OCI-M1 (cell line): ENCODE data around the gene PCDHGA9.
"Not testable (repeated sequence)": the region's sequence is repeated elsewhere in the genome, so short reads cannot be mapped to it uniquely, and the experiment has no call there.

Experiments
- DNase-seq: peaks from one replicate; lab custom pipeline; 2025; lab: John Stamatoyannopoulos, UW

The PCDHGA9 gene

DNA sequence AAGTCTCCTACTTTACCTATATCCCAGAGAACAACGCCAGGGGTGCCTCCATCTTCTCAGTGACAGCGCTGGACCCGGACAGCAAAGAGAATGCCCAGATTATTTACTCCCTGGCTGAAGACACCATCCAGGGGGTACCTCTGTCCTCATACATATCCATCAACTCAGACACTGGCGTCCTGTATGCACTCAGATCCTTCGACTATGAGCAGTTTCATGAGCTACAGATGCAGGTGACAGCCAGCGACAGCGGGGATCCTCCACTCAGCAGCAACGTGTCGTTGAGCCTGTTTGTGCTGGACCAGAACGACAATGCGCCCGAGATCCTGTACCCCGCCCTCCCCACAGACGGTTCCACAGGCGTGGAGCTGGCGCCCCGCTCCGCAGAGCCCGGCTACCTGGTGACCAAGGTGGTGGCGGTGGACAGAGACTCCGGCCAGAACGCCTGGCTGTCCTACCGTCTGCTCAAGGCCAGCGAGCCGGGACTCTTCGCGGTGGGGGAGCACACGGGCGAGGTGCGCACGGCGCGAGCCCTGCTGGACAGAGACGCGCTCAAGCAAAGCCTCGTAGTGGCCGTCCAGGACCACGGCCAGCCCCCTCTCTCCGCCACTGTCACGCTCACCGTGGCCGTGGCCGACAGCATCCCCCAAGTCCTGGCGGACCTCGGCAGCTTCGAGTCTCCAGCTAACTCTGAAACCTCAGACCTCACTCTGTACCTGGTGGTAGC lies 12.1 kb downstream of the PCDHGA9 start:
- DNase-seq: not testable (repeated sequence)

DNA sequence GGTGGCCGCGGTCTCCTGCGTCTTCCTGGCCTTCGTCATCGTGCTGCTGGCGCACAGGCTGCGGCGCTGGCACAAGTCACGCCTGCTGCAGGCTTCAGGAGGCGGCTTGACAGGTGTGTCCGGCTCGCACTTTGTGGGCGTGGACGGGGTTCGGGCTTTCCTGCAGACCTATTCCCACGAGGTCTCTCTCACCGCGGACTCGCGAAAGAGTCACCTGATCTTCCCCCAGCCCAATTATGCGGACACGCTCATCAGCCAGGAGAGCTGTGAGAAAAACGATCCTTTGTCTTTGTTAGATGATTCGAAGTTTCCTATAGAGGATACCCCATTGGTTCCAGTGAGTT lies 12.7 kb downstream of the PCDHGA9 start:
- DNase-seq: not testable (repeated sequence)

DNA sequence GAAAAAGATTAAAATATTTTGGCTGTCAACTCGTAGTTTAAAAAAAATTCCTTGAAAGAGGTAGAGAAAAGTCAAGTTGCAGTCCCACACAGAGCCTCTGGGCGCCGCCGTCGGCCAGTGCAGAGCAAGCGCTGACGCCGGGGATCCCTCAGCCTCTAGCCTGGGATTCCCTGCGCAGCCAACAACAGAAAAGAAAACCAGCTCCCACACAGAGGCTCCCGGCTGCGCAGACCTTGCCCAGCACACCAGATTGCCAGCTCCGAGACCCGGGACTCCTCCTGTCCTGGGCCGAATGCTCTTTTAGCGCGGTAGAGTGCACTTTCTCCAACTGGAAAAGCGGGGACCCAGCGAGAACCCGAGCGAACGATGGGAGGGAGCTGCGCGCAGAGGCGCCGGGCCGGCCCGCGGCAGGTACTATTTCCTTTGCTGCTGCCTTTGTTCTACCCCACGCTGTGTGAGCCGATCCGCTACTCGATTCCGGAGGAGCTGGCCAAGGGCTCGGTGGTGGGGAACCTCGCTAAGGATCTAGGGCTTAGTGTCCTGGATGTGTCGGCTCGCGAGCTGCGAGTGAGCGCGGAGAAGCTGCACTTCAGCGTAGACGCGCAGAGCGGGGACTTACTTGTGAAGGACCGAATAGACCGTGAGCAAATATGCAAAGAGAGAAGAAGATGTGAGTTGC lies 15.1 kb downstream of the PCDHGA9 start, which contains the start of gene PCDHGB7:
Gene PCDHGB7 (plus strand): TSS at position 184 of the 679 bp plus-strand sequence. CDS start 183 bp downstream, at position 367.
- DNase-seq: peak; percentile 31

DNA sequence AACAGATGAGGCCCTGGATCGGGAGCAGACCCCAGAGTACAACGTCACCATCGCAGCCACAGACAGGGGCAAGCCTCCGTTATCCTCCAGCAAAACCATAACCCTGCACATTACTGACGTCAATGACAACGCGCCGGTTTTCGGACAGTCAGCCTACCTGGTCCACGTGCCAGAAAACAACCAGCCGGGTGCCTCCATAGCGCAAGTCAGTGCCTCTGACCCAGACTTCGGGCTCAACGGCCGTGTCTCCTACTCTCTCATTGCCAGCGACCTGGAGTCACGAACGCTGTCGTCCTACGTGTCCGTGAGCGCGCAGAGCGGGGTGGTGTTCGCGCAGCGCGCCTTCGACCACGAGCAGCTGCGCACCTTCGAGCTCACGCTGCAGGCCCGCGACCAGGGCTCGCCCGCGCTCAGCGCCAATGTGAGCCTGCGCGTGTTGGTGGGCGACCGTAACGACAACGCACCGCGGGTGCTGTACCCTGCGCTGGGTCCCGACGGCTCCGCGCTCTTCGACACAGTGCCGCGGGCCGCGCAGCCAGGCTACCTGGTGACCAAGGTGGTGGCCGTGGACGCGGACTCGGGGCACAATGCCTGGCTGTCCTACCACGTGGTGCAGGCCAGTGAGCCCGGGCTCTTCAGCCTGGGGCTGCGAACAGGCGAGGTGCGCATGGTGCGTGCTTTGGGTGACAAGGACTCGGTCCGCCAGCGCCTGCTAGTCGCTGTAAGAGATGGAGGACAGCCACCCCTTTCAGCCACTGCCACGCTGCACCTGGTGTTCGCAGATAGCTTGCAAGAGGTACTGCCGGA lies 16.7 kb downstream of the PCDHGA9 start:
- DNase-seq: no peak

DNA sequence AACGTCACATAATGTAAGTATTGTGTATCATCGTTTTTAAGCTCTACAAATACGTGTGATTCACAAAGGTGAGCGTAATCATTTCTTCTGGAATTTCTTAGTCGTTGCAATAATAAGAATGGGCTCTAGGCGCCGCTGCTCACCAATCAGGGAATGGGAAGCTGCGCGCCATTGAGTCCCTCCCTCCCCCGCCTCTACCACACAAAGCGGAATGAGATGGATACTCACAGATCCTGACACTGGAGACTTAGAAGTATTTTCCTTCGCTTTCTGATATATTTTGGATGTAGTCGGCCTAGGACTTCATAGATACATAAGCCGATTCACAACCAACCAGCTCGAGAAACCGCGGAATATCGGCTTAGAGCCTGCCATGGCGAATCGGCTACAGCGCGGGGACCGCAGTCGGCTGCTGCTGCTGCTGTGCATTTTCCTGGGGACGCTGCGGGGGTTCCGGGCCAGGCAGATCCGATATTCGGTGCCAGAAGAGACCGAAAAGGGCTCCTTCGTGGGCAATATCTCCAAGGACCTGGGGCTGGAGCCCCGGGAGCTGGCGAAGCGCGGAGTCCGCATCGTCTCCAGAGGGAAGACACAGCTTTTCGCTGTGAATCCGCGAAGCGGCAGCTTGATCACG lies 18.4 kb downstream of the PCDHGA9 start, which contains the start of gene PCDHGA11:
Gene PCDHGA11 (plus strand): TSS at position 197 of the 634 bp plus-strand sequence. CDS start 177 bp downstream, at position 374.
- DNase-seq: peak; percentile 73

DNA sequence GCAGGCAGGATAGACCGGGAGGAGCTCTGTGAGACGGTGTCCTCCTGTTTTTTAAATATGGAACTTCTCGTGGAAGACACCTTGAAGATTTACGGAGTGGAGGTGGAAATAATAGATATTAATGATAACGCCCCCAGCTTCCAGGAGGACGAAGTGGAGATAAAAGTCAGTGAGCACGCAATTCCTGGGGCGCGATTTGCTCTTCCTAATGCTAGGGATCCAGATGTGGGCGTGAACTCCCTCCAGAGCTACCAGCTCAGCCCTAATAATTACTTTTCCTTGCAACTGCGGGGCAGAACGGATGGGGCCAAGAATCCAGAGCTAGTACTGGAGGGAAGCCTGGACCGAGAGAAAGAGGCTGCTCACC lies 18.9 kb downstream of the PCDHGA9 start:
- DNase-seq: no peak

DNA sequence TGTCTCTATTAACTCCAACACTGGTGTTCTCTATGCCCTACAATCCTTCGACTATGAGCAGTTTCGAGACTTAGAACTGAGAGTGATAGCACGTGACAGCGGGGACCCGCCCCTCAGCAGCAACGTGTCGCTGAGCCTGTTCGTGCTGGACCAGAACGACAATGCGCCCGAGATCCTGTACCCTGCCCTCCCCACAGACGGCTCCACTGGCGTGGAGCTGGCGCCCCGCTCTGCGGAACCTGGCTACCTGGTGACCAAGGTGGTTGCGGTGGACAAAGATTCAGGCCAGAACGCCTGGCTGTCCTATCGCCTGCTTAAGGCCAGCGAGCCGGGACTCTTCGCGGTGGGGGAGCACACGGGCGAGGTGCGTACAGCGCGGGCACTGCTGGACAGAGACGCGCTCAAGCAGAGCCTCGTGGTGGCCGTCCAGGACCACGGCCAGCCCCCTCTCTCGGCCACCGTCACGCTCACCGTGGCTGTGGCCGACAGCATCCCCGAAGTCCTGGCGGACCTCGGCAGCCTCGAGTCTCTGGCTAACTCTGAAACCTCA lies 20.2 kb downstream of the PCDHGA9 start:
- no peak for DNase-seq

DNA sequence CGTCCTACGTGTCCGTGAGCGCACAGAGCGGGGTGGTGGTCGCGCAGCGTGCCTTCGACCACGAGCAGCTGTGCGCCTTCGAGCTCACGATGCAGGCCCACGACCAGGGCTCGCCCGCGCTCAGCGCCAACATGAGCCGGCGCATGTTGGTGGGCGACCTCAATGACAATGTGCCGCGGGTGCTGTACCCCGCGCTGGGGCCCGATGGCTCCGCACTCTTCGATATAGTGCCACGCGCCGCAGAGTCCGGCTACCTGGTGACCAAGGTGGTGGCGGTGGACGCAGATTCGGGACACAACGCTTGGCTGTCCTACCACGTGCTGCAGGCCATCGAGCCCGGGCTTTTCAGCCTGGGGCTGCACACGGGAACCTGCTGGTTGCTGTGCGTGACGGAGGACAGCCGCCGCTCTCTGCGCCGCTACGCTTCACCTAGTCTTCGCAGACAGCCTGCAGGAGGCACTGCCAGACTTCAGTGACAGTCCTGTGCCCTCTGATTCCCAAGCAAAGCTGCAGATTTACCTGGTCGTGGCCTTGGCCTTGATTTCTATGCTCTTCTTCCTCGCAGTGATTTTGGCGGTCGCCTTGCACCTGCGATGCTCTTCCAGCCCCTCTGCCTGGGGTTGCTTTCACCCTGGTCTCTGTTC lies 25.3 kb downstream of the PCDHGA9 start:
- DNase-seq: no peak

DNA sequence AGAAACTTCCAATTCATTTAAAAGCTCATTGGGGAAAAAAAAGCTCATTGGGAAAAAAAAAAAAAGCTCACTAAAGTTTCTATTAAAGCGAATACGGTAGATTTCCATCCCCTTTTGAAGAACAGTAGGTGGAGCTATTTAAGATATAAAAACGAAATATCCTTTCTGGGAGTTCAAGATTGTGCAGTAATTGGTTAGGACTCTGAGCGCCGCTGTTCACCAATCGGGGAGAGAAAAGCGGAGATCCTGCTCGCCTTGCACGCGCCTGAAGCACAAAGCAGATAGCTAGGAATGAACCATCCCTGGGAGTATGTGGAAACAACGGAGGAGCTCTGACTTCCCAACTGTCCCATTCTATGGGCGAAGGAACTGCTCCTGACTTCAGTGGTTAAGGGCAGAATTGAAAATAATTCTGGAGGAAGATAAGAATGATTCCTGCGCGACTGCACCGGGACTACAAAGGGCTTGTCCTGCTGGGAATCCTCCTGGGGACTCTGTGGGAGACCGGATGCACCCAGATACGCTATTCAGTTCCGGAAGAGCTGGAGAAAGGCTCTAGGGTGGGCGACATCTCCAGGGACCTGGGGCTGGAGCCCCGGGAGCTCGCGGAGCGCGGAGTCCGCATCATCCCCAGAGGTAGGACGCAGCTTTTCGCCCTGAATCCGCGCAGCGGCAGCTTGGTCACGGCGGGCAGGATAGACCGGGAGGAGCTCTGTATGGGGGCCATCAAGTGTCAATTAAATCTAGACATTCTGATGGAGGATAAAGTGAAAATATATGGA lies 27.9 kb downstream of the PCDHGA9 start, which contains the start of gene PCDHGA12:
Gene PCDHGA12 (plus strand): TSS at position 176 of the 782 bp plus-strand sequence. CDS start 253 bp downstream, at position 429.
- peak; percentile 61 for DNase-seq

DNA sequence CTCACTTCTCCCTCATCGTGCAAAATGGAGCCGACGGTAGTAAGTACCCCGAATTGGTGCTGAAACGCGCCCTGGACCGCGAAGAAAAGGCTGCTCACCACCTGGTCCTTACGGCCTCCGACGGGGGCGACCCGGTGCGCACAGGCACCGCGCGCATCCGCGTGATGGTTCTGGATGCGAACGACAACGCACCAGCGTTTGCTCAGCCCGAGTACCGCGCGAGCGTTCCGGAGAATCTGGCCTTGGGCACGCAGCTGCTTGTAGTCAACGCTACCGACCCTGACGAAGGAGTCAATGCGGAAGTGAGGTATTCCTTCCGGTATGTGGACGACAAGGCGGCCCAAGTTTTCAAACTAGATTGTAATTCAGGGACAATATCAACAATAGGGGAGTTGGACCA lies 28.7 kb downstream of the PCDHGA9 start:
- no peak for DNase-seq

DNA sequence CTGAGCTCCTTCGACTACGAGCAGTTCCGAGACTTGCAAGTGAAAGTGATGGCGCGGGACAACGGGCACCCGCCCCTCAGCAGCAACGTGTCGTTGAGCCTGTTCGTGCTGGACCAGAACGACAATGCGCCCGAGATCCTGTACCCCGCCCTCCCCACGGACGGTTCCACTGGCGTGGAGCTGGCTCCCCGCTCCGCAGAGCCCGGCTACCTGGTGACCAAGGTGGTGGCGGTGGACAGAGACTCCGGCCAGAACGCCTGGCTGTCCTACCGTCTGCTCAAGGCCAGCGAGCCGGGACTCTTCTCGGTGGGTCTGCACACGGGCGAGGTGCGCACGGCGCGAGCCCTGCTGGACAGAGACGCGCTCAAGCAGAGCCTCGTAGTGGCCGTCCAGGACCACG lies 29.7 kb downstream of the PCDHGA9 start:
- not testable (repeated sequence) for DNase-seq

DNA sequence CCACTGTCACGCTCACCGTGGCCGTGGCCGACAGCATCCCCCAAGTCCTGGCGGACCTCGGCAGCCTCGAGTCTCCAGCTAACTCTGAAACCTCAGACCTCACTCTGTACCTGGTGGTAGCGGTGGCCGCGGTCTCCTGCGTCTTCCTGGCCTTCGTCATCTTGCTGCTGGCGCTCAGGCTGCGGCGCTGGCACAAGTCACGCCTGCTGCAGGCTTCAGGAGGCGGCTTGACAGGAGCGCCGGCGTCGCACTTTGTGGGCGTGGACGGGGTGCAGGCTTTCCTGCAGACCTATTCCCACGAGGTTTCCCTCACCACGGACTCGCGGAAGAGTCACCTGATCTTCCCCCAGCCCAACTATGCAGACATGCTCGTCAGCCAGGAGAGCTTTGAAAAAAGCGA lies 30.1 kb downstream of the PCDHGA9 start:
- DNase-seq: not testable (repeated sequence)

DNA sequence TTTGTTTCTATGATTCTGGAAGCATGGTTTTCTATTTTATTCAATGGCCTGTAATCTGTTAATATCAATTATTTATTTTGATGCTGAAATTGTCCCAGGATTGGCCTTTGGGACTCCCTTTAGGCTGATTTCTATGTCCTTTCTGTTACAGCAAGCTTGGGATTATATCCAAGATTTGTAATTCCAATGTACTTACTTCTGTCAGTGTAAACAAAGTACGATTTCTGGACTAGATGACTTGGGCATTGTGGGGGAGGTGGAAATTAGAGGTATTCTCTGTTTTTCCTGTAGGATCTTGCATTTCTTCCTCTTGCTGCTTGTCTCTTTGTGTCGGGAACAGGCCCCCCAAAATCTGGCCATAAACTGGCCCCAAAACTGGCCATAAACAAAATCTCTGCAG lies 31.4 kb downstream of the PCDHGA9 start:
- DNase-seq: no peak

DNA sequence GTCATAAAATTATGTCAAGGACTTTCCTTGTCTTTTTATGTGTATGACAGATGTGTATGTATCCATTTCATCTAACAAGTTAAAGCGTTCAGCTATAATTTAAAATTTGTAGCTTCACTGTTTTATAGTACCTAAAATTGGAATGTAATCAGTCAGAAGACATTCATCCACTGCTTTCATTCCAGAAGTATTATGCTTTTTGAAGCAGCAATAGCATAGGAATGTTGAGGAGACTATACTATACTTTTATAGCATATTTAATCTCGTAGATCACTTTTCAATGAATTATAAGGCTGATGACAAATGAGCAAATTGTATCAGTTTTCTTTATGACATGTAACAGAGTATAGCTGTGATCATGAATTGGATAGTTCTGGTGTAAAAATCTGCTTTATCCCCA lies 34.6 kb downstream of the PCDHGA9 start:
- no peak for DNase-seq

DNA sequence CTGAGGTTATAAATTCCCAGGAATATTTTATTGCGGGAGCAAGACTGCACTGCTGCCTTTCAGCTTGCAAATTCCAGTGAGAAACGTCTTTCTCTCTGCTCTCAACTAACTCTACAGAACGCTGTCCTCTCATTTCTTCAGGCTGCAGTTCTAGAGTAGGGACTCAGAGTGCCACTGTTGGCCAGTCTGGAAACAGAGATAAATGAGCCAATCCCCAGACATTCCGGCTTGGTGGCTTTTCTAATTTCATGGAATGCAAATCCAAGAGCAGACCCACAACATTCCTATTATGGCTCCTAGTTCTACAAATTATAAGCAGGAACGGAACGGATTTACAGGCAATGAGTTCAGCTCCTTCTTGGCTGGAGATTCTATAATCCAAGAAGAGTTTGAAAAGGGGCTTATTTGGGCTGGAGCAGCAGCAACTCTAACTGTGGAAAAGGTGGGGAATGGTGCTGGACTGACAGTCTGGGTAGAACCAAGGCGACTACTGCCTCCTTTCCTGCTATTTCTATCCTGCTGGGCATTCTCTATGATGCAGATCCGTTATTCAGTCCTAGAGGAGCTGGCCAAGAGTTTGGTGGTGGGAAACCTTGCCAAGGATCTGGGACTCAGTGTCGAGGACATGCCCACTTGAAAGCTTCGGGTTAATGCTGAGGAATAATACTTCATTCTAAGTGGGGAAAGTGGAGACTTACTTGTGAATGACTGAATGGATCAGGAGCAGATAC lies 37.0 kb downstream of the PCDHGA9 start:
- no peak for DNase-seq

DNA sequence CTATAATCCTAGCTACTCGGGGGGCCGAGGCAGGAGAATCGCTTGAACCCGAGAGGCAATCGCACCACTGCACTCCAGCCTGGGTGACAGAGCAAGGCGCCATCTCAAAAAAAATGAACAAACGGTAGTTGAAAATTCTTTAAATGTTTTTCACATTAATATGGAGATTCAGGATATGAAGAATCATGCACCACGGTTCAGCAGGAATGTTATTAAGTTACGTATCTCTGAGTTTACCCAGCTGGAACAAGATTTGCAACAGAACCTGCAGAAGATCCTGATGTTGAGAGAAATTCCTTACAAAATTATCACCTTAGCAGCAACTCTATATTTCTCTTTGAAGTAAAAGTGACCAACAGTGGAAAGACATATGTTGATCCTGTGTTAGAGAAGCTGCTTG lies 37.8 kb downstream of the PCDHGA9 start:
- DNase-seq: no peak

DNA sequence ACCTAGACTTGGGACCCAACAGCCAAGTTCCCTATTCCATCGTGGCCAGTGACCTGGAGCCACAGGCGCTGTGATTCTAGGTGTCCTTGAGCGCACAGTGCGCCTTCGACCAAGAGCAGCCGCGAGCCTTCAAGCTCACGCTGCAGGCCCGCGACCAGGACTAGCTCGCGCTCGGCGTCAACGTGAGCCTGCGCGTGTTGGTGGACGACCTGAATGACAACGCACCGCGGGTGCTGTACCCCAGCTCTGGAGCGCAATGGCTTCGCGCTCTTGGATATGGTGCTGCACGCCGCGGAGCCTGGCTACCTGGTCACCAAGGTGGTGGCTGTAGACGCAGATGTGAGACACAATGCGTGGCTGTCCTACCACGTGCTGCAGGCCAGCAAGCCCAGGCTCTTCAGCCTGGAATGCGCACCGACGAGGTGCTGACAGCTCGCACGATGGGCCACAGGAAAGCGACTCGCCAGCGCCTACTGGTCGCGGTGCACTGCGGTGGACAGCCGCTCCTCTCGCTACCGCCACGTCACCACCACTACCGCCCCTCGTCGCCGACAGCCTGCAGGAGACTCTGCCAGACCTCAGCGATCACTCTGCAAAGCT lies 39.1 kb downstream of the PCDHGA9 start:
- DNase-seq: no peak
